ENCODE measurements around the gene SLA2.

DNA sequence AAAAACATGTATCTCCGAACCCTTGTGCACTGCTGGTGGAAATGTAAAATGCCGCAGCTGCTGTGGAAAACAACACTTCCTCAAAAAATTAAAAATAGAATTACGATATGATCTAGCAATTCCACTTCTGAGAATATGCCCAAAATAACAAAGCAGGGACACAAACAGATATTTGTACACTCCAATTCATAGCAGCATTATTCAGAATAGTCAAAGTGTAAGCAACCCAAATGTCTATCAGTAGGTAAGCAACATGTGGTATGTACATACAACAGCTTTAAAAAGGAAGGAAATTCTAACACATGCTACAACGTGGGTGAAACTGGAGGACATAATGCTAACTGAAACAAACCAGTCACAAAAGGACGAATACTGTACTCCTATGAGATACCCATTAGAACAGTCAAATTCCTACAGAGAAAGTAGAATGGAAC lies 46.1 kb downstream of the SLA2 start:
- TF ChIP-seq CTCF (conservative IDR thresholded peaks at IDR 0.05; ENCODE audit: low read depth, low read length) (no peak), EZH2 (IDR thresholded peaks at IDR 0.05; ENCODE audit: borderline replicate concordance, low read depth, low read length, poor library complexity, severe bottlenecking) (no peak)

Data from A673 (cell line).